A673 (cell line): Measurements from ENCODE around the gene VGLL1. TPM values are rescaled to one million over a fixed set of nuclear protein-coding genes. Genes with fewer than 3 reads are reported as not detected.

Source experiments
- BruUV-seq: library from RNA; stranded (reverse); fragments of 400-500 nt; replicated peaks from 2 replicates; lab custom pipeline; 2021; lab: Mats Ljungman, UMichigan
- CTCF ChIA-PET: fragments of 300-600 bp; sonication (Branson Sonifier 250); formaldehyde crosslinking; loops from one replicate; lab custom pipeline; 2022; ENCODE audit warnings: antibody characterized with exemption; lab: Charles Lee
- POLR2A ChIA-PET: fragments of 300-600 bp; sonication (Branson Sonifier 250); formaldehyde crosslinking; loops from one replicate; lab custom pipeline; 2022; ENCODE audit warnings: antibody characterized with exemption; ENCODE audit not compliant: low non-redundant PET; lab: Charles Lee
- DNase-seq: peaks from one replicate; pipeline ENCODE4 v3.0.0-alpha.2; 2015; ENCODE audit warnings: low spot score
- H3K27ac ChIP-seq: fragments of 200-600 bp; sonication (generic); 2 replicates; pipeline ENCODE4 v1.5.1; 2016; ENCODE audit warnings: mixed run types, low read depth, mild to moderate bottlenecking, mixed read lengths, antibody characterized with exemption, low read length; ENCODE audit not compliant: poor library complexity, severe bottlenecking
- H3K27me3 ChIP-seq: fragments of 200-600 bp; sonication (generic); replicated peaks from 2 replicates; pipeline ENCODE4 v1.6.1; 2017; ENCODE audit warnings: mixed run types, low read depth, mild to moderate bottlenecking, mixed read lengths, antibody characterized with exemption, low read length; ENCODE audit not compliant: insufficient read depth, poor library complexity
- H3K36me3 ChIP-seq: fragments of 200-600 bp; sonication (generic); 2 replicates; pipeline ENCODE4 v1.6.1; 2016; ENCODE audit warnings: mixed run types, mild to moderate bottlenecking, mixed read lengths, antibody characterized with exemption, low read length; ENCODE audit not compliant: insufficient read depth, poor library complexity, severe bottlenecking
- H3K4me1 ChIP-seq: fragments of 200-600 bp; sonication (generic); 2 replicates; pipeline ENCODE4 v1.6.1; 2017; ENCODE audit warnings: mixed run types, mild to moderate bottlenecking, mixed read lengths, antibody characterized with exemption, low read length; ENCODE audit not compliant: insufficient read depth, poor library complexity, severe bottlenecking
- H3K4me3 ChIP-seq: fragments of 200-600 bp; sonication (generic); 2 replicates; pipeline ENCODE4 v1.5.1; 2016; ENCODE audit warnings: low read depth, mixed run types, mild to moderate bottlenecking, mixed read lengths, low read length; ENCODE audit not compliant: poor library complexity, severe bottlenecking
- H3K9me3 ChIP-seq: fragments of 200-600 bp; sonication (generic); 2 replicates; pipeline ENCODE4 v1.6.1; 2016; ENCODE audit warnings: mixed run types, low read depth, mild to moderate bottlenecking, mixed read lengths, antibody characterized with exemption, low read length; ENCODE audit not compliant: poor library complexity, severe bottlenecking
- EZH2 ChIP-seq: fragments of 200-600 bp; sonication (generic); IDR thresholded peaks from 2 replicates; pipeline ENCODE4 v1.6.1; 2017; ENCODE audit warnings: borderline replicate concordance, low read depth, mild to moderate bottlenecking, mixed read lengths, antibody characterized with exemption, low read length; ENCODE audit not compliant: poor library complexity, severe bottlenecking
- intact Hi-C: fragments of 100-400 bp; cut with micrococcal nuclease; formaldehyde crosslinking; loops from one replicate; pipeline ENCODE4 v1.10.0; 2022; ENCODE audit not compliant: unreplicated experiment
- total RNA-seq: library from RNA; stranded (reverse); gene quantifications from 2 replicates; pipeline ENCODE4 v1.2.3, GENCODE V29; 2021
- TF ChIP-seq, protein P1 (sequence below): fragments of 300-800, 200-600 bp; sonication (generic); conservative IDR thresholded peaks from 2 replicates; pipeline ENCODE4 v1.5.1; 2017; ENCODE audit warnings: low read depth, mild to moderate bottlenecking, antibody characterized with exemption, low read length, moderate library complexity, mixed read lengths

VGLL1 gene
- total RNA-seq, 1 experiment from 2014 or later, result not detected

DNA sequence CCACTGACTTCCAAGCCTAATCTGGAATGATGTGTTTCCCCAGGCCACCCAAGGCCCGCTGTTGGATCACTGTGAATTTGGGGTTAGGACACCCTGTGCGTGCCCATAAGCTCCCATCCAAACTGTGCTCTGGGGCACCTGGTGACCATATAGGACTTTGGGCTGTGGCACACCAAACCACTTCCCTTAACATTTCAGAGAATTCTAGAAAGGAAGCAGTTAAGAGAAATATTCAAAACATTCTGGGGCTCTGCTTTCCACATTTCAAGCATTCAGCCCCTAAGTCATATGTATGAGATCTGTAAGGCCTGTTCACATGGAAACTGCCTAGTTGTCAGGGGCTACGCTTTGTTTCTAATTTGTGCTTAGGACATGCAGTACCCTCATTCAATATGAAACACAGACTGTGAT lies 14.4 kb downstream of the VGLL1 start:
- ChIA-PET POLR2A (no interaction called here), CTCF (no interaction called here)
- intact Hi-C loops, result no loop called here
- no TSS peak for BruUV-seq
- no peaks in the 10 kb centered on the region for H3K27me3 ChIP-seq
- no peak for DNase-seq
- no peak for TF ChIP-seq EZH2
- TF ChIP-seq, protein P1, sequence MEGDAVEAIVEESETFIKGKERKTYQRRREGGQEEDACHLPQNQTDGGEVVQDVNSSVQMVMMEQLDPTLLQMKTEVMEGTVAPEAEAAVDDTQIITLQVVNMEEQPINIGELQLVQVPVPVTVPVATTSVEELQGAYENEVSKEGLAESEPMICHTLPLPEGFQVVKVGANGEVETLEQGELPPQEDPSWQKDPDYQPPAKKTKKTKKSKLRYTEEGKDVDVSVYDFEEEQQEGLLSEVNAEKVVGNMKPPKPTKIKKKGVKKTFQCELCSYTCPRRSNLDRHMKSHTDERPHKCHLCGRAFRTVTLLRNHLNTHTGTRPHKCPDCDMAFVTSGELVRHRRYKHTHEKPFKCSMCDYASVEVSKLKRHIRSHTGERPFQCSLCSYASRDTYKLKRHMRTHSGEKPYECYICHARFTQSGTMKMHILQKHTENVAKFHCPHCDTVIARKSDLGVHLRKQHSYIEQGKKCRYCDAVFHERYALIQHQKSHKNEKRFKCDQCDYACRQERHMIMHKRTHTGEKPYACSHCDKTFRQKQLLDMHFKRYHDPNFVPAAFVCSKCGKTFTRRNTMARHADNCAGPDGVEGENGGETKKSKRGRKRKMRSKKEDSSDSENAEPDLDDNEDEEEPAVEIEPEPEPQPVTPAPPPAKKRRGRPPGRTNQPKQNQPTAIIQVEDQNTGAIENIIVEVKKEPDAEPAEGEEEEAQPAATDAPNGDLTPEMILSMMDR, result no peak
- H3K36me3 ChIP-seq, result no peaks in the 10 kb centered on the region
- no peaks in the 10 kb centered on the region for H3K9me3 ChIP-seq
- H3K27ac ChIP-seq, result no peak overlapping the region
- H3K4me3 ChIP-seq, result no peak overlapping the region
- no peaks in the 10 kb centered on the region for H3K4me1 ChIP-seq

DNA sequence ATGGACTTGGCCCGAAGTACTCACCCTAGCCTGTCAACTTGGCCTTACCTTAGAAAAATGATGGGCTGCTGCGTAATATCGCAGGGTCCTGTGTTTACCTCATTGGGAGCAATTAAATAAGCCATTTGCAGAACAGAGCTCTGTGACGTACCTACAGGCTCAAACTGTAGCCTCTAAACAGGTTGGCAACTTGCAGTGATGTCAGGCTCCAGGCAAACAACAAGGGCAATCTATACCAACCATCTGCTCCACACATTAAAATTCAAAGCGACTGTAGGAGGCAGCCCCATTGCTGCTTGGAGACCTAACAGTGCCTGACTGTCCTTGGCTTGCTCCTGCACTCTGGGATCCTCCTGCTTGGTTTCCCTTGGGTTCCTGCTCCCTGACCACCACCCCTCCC lies 17.2 kb downstream of the VGLL1 start:
- TF ChIP-seq EZH2, result no peak
- TF ChIP-seq, protein P1, result no peak
- no peaks in the 10 kb centered on the region for H3K36me3 ChIP-seq
- ChIA-PET POLR2A (no interaction called here), CTCF (no interaction called here)
- no peaks in the 10 kb centered on the region for H3K27me3 ChIP-seq
- intact Hi-C loops, result no loop called here
- no peak overlapping the region for H3K4me3 ChIP-seq
- no TSS peak for BruUV-seq
- no peaks in the 10 kb centered on the region for H3K4me1 ChIP-seq
- no peak overlapping the region for H3K27ac ChIP-seq
- no peaks in the 10 kb centered on the region for H3K9me3 ChIP-seq
- no peak for DNase-seq

DNA sequence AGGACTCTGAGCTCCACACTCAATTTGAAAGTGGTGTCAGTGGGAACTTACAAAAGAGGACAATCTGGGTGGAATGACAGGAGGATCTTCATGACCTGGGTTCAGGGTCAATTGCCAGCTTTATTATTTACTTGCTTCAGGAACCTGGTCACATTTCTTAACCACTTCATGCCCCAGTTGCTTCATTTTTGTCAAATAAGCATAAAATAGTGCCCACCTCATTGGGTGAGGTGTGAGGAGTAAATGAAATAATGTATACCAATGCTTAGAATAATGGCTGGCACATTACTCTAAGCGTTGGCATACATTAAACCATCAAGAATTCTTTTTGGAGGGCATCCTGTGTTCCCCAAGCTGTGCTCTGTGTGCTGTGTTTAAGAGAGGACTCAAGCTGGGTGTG lies 19.4 kb downstream of the VGLL1 start:
- intact Hi-C loops, result no loop called here
- no TSS peak for BruUV-seq
- Histone ChIP-seq H3K9me3 (no peaks in the 10 kb centered on the region), H3K36me3 (no peaks in the 10 kb centered on the region), H3K27ac (no peak overlapping the region), H3K27me3 (peaks cover 10% of the 10 kb centered on the region), H3K4me1 (no peaks in the 10 kb centered on the region), H3K4me3 (no peak overlapping the region)
- no peak for DNase-seq
- no peak for TF ChIP-seq EZH2
- TF ChIP-seq, protein P1, result no peak
- ChIA-PET POLR2A (no interaction called here), CTCF (no interaction called here)
